GM18511 (cell line): ENCODE results near the gene NFYA.

Source experiments
- ATAC-seq: cut with Tn5 transposase; IDR thresholded peaks from one replicate; pipeline ENCODE4 v1.9.1; 2021; ENCODE audit warnings: mild to moderate bottlenecking, moderate library complexity; ENCODE audit not compliant: unreplicated experiment

Gene NFYA

GRCh38 chr6:41072836-41073202 is at the start of gene NFYA:
Gene NFYA, plus strand, starts transcription at chr6:41072974. Its CDS starts 6,116 bp downstream, at chr6:41079090.
- ATAC-seq, result peak; percentile 68

DNA sequence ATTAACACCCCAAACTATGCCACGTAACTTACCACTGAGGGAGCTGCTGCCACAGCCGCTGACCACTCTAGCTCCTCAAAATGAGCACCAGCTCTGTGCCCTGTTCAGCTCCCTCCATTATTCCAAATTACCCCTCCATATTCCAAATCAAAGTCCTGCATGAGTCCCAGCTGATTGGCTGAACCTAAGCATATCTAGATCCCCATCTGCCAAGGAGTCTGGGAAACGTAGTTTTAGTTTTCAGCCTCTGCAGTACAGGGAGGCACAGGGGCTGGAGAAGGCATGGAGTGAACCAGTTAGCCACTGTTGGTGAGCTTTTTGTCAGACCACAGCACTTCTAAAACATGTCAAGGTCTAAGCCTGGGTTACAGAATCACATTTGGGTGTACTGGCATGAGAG is 49.7 kb upstream of the NFYA start:
- no peak for ATAC-seq

DNA sequence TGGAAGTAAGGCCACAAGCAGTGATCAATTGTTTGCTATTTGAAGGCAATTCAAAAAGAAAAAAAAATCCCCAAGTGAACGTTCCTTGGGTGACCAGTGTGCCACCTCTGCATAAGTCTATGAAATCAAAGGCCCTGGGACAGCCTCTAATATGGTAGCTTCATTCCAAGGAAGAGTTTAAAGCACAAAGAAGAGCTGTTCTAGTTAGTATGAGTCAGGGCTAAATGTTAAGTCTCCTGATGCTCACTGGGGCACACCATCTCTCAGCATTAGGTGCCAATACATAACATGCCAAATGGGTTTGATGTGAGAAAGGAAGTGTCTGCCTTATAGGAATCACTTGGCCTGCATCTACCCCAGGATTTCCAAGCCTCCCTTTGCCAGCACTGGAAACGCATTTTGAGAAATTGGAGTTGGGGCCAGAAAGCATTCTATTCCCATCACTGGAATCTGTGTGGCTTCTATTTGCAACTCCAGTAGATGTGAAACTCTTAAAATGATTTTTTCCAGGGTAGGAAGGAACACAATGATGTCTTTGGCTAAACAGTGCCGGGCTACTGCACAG is 46.7 kb upstream of the NFYA start:
- ATAC-seq, result no peak

- ATAC-seq, result no peak
Measured at GRCh38 chr6:41027241-41027640, 45.5 kb upstream of the NFYA start.

DNA sequence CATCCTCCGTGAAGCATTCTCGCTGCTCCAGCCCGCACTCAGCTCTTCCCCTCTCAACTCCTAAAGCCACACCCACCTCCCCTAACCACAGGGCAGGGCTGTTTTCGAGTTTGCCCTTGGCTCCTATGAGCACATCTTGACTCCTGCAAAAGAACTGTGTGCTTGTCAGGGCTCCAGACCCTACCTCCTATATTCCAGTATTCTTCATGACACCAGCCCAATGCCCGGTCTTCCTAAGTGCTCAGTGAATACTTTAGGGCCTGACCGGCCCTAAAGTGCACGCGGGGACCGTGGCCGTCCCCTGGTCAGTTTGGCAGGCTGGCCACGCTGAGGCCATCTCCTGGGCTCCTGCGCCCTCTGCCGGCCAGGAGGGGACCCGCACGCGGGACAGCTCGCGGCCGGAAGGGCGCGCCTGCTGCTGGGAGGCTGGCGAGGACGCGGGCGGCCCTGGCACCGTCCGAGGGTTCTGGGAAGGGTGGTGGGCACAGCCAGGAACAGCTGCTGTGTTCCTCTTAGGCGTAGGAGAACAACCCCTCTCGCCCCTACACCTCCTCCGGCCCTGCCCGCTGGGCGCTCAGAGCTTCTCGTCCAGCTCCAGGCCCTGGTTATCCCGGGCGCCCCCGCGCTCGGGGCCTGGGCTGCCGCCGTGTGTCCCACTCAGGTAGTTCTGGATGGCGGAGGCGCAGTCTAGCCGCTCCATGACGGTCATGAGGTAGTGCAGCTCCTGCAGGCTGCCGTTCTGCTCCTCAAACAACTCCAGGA is 44.8 kb upstream of the NFYA start:
- peak; percentile 88 for ATAC-seq

- peak; percentile 52 for ATAC-seq
Measured at GRCh38 chr6:41028561-41029412, 44.0 kb upstream of the NFYA start.

- no peak for ATAC-seq
Measured at GRCh38 chr6:41032830-41033229, 39.9 kb upstream of the NFYA start.

DNA sequence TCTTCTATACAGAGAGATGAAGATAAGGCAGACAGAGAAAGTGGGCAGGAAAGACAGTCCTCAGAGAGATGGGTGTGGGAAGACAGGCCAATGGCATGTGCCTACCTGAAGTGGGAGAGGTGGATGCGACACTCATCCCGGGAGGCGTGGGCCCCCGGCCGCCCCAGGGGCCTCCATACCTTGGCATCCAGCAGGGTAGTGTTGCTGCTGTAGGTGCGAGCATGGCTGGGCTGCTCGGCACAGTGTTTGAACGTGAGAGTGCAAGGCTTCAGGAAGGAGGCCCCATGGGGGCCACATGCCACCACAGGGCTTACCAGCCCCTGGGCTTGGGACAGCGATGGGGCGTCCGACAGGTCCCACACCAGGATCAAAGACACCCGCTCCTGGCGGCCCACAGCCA is 39.0 kb upstream of the NFYA start:
- ATAC-seq, result no peak

GRCh38 chr6:41036186-41036585 is 36.6 kb upstream of the NFYA start:
- no peak for ATAC-seq

- ATAC-seq, result no peak
Measured at GRCh38 chr6:41036601-41037000, 36.2 kb upstream of the NFYA start.

- ATAC-seq, result no peak
Measured at GRCh38 chr6:41037107-41037900, 35.5 kb upstream of the NFYA start.

- ATAC-seq, result no peak
Measured at GRCh38 chr6:41038205-41038604, 34.6 kb upstream of the NFYA start.

DNA sequence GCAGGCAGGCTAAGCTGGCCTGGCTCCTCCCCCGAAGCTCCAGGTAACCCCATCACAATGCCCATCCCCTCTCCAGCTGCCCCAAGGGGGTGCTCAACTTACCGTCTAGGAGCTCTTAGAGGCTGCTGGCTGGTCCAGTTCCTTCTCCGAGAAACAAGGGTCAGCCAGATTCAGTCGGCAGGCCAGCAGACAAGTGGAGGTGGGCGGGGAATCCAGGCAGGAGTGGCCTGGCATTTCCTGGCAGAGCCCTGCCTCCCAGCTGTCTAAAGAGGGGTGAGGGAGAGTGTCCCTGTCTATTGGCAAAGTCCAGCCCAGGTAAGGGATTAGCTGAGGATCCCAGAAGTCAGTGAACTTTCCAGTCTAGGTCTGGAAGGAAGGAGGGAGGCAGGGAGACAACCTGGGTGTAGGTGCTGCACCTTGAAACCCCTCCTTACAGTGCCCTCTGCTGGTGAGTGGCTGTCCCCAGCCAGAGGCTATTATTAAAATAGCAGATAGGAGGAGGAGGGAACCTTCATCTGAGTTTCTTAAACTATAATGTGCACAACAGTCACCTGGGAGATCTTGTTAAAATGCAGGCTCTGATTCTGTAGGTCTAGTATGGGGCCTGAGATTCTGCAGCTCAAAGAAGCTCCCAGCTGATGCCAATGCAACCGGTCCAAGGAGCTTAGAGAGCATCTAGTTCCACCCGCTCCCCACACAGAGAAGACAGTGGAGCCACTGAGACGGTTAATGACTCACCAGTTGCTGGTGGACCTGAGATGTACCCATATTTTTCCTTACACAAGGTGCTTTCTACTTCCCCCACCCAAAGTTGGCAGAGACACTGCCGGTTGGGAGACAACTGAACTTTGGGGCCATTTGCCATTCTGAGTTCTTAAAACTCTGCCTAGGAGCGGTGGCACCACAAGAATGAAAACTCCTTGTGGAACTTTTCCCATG is 33.4 kb upstream of the NFYA start, which contains the start of gene UNC5CL:
Gene UNC5CL, minus strand, starts transcription at position 162 of the 939 bp plus-strand sequence. CDS start 4,147 bp downstream, outside the sequence.
- no peak for ATAC-seq

DNA sequence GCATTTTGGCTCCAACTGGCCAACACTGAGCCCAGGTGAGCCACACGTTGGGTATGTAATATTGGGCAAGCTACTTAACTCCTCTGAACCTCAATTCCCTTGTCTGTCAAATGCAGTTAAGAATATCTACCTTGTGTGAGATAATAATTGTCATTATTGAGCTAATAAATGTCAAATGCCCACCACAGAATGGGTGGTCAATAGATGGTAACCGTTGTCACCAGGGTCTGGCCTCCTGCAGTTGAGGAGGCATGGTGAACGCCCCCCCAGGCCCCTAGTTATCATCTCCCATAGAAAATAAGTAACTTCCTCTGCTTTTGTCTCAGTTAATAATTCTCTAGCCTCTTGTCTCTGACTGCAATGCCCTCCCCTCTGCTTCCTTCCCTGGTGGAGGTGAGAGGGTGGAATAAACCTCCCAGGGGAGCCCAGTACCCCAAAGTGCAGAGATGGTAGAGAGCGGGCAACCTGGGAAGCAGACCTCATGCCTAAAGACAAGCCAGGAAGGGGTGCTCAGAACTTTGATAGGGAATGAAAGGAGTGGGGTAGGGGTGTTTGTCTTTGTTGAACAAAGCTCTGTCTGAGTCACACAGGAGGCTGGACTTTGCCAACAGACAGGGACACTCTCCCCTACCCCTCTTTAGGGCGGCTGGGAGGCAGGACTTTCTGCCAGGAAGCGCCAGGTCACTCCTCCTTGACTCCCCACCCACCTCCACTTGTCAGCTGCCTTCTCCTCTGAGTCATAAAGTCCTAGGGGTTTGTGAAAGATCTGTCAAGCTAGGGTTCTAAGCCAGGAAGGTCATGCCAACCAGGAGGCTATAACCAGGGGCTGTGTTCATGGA is 32.5 kb upstream of the NFYA start:
- ATAC-seq, result peak; percentile 55

- no peak for ATAC-seq
Measured at GRCh38 chr6:41040940-41041536, 31.7 kb upstream of the NFYA start.

DNA sequence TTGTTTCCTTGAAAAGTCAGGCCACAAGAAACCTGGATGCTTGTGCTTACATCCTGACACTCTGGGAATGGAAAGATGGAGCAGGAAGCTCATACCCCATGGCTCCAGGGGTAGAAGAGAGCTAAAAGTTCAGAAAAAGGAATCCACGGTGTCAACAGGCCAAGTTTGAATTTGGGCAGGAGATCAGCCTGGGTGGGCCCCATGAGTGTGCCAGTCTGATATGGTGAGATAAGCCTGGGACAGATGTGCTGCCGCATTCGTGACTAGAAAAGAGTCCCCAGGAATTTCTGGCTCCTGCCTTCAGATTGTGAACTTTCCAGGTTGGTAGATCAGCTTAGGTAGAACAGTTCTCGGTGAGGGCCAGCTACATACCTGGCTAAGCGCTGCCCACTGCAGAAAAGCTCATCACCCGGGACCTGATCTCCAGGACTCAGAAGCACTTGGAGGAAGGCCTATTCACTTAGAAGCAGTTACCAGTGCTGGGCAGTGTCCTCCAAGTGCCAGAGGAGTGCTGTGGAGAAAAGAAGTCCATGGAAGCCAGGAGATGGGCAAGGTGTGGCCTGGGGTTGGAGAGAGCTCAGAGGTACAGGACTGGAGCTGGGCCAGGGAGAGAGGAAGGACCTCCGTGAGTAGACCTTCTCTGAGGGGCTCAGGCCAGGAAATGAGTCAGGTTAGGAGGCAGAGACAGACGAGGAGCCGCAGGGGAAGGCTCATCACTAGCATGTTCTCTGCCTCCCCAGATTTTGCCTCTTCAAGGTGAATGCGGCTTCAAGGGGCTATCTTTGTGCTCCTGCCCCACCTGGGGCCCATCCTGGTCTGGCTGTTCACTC is 30.3 kb upstream of the NFYA start, which contains the start of gene TSPO2:
Gene TSPO2, plus strand, starts transcription at position 242 of the 830 bp plus-strand sequence. Its CDS starts 519 bp downstream, at position 761.
- ATAC-seq, result no peak

DNA sequence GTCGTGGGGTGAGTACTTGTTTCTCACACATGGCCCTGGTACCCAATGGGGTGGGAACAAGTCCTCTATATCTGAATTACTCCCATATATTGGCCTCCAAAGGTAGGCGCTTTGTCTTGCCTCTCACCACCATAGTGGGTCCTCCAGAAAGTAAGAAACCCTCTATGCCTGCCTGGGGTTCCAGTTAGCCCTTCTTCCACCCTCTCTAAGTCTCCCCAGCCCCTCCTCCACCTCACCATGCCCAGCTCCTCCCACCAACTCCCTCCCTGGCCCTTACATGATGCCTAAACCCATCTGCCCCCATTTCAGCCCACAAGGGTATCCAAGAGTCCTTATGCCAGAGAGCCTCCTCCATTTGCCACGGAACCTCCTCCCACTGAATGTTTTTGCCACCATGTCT is 29.6 kb upstream of the NFYA start:
- no peak for ATAC-seq
